GM19452 (cell line): Measurements from ENCODE around the gene PIGU.
"Not testable (repeated sequence)": the region's sequence is repeated elsewhere in the genome, so short reads cannot be mapped to it uniquely, and the experiment has no call there.

Experiments
- ATAC-seq: cut with Tn5 transposase; IDR thresholded peaks from one replicate; pipeline ENCODE4 v1.9.1; 2021; ENCODE audit not compliant: unreplicated experiment

PIGU gene

GRCh38 chr20:34624629-34625028 is 52.3 kb downstream of the PIGU start:
- ATAC-seq: no peak

- ATAC-seq: no peak
Measured at GRCh38 chr20:34622821-34623451, 54.0 kb downstream of the PIGU start.

GRCh38 chr20:34621383-34622367 is 55.2 kb downstream of the PIGU start:
- no peak for ATAC-seq

- no peak for ATAC-seq
Measured at GRCh38 chr20:34621036-34621343, 55.9 kb downstream of the PIGU start.

GRCh38 chr20:34618676-34619075 is 58.2 kb downstream of the PIGU start:
- ATAC-seq: no peak

- ATAC-seq: not testable (repeated sequence)
Measured at GRCh38 chr20:34616913-34617312, 60.0 kb downstream of the PIGU start.

GRCh38 chr20:34615477-34615876 is 61.4 kb downstream of the PIGU start:
- ATAC-seq: no peak

GRCh38 chr20:34611976-34612375 is 64.9 kb downstream of the PIGU start:
- not testable (repeated sequence) for ATAC-seq

GRCh38 chr20:34607066-34607465 is 69.8 kb downstream of the PIGU start:
- ATAC-seq: no peak

GRCh38 chr20:34604980-34605788 is 71.7 kb downstream of the PIGU start:
- no peak for ATAC-seq

GRCh38 chr20:34600892-34601653 is 75.8 kb downstream of the PIGU start:
- ATAC-seq: no peak

- no peak for ATAC-seq
Measured at GRCh38 chr20:34595377-34596184, 81.3 kb downstream of the PIGU start.

GRCh38 chr20:34586488-34587163 is 90.3 kb downstream of the PIGU start:
- ATAC-seq: no peak

GRCh38 chr20:34585019-34585418 is 91.9 kb downstream of the PIGU start:
- no peak for ATAC-seq

GRCh38 chr20:34583544-34583943 is 93.3 kb downstream of the PIGU start:
- ATAC-seq: no peak

GRCh38 chr20:34582911-34583310 is 94.0 kb downstream of the PIGU start:
- ATAC-seq: no peak

- no peak for ATAC-seq
Measured at GRCh38 chr20:34582221-34582620, 94.7 kb downstream of the PIGU start.

- ATAC-seq: no peak
Measured at GRCh38 chr20:34581341-34582184, 95.3 kb downstream of the PIGU start.
